Astrocyte (in vitro differentiated cells and primary cell): Measurements from ENCODE around the gene PIP4K2A. TPM values are rescaled to one million over a fixed set of nuclear protein-coding genes. Genes with fewer than 3 reads are reported as not detected.

Experiments
- DNase-seq: peaks from one replicate; pipeline ENCODE4 v3.0.0-alpha.2; 2010; ENCODE audit warnings: low read depth
- FAIRE-seq: peaks from 2 replicates; lab custom pipeline; 2011; peaks lifted over from hg19 to GRCh38; lab: Jason Lieb, UNC
- H2AFZ ChIP-seq: 2 replicates; pipeline ENCODE4 v1.6.0; 2012; ENCODE audit warnings: low read depth, low read length, inconsistent platforms
- H3K27ac ChIP-seq: 2 replicates; pipeline ENCODE4 v1.5.1; 2011; ENCODE audit warnings: low read depth, low read length, inconsistent platforms
- H3K27me3 ChIP-seq: 2 replicates; pipeline ENCODE4 v1.6.0; 2011; ENCODE audit warnings: low read length, inconsistent platforms; ENCODE audit not compliant: insufficient read depth
- H3K36me3 ChIP-seq: 2 replicates; pipeline ENCODE4 v1.5.1; 2011; ENCODE audit warnings: low read length, inconsistent platforms; ENCODE audit not compliant: insufficient read depth
- H3K4me1 ChIP-seq: 2 replicates; pipeline ENCODE4 v1.5.1; 2011; ENCODE audit warnings: low read length, inconsistent platforms; ENCODE audit not compliant: insufficient read depth
- H3K4me2 ChIP-seq: 2 replicates; pipeline ENCODE4 v1.6.0; 2012; ENCODE audit warnings: low read length, inconsistent platforms
- H3K4me3 ChIP-seq: 2 replicates; pipeline ENCODE4 v1.5.1; 2011; ENCODE audit warnings: low read depth, mild to moderate bottlenecking, low read length, inconsistent platforms; ENCODE audit not compliant: insufficient read depth
- H3K79me2 ChIP-seq: 2 replicates; pipeline ENCODE4 v1.6.0; 2012; ENCODE audit warnings: mild to moderate bottlenecking, low read length, inconsistent platforms; ENCODE audit not compliant: insufficient read depth
- H3K9ac ChIP-seq: 2 replicates; pipeline ENCODE4 v1.6.0; 2012; ENCODE audit warnings: mild to moderate bottlenecking, low read length, inconsistent platforms
- H3K9me3 ChIP-seq: 2 replicates; pipeline ENCODE4 v1.5.1; 2012; ENCODE audit warnings: low read depth, mild to moderate bottlenecking, low read length, inconsistent platforms; ENCODE audit not compliant: insufficient read depth
- H4K20me1 ChIP-seq: 2 replicates; pipeline ENCODE4 v1.6.0; 2012; ENCODE audit warnings: low read length, inconsistent platforms; ENCODE audit not compliant: insufficient read depth
- H3K27ac Mint-ChIP-seq: one replicate; pipeline ENCODE4 v1.8.0; 2021; ENCODE audit warnings: mild to moderate bottlenecking, mixed read lengths; ENCODE audit not compliant: unreplicated experiment
- H3K27me3 Mint-ChIP-seq: one replicate; pipeline ENCODE4 v1.8.0; 2021; ENCODE audit warnings: low read depth, mixed read lengths; ENCODE audit not compliant: unreplicated experiment
- H3K36me3 Mint-ChIP-seq: one replicate; pipeline ENCODE4 v1.8.0; 2021; ENCODE audit warnings: low read depth, mixed read lengths; ENCODE audit not compliant: unreplicated experiment
- H3K4me1 Mint-ChIP-seq: one replicate; pipeline ENCODE4 v1.8.0; 2021; ENCODE audit warnings: low read depth, mixed read lengths; ENCODE audit not compliant: unreplicated experiment
- H3K4me3 Mint-ChIP-seq: one replicate; pipeline ENCODE4 v1.8.0; 2021; ENCODE audit warnings: mild to moderate bottlenecking, moderate library complexity, mixed read lengths; ENCODE audit not compliant: unreplicated experiment
- H3K9me3 Mint-ChIP-seq: one replicate; pipeline ENCODE4 v1.8.0; 2021; ENCODE audit warnings: mild to moderate bottlenecking, mixed read lengths; ENCODE audit not compliant: unreplicated experiment
- EZH2 ChIP-seq: IDR thresholded peaks from 2 replicates; pipeline ENCODE4 v1.6.1; 2012; ENCODE audit warnings: mild to moderate bottlenecking, low read length, inconsistent platforms; ENCODE audit not compliant: insufficient read depth
- total RNA-seq: library from RNA; stranded (reverse); gene quantifications from 2 replicates; pipeline ENCODE4 v1.2.1, GENCODE V29; 2021
- TF ChIP-seq, protein P1 (sequence below): IDR thresholded peaks from 2 replicates; pipeline ENCODE4 v1.5.1; 2011; ENCODE audit warnings: low read depth, mild to moderate bottlenecking, inconsistent platforms, low read length, moderate library complexity; ENCODE audit not compliant: insufficient read depth

The PIP4K2A gene
- total RNA-seq, 1 donor from 2014 or later = 36.8 TPM

DNA sequence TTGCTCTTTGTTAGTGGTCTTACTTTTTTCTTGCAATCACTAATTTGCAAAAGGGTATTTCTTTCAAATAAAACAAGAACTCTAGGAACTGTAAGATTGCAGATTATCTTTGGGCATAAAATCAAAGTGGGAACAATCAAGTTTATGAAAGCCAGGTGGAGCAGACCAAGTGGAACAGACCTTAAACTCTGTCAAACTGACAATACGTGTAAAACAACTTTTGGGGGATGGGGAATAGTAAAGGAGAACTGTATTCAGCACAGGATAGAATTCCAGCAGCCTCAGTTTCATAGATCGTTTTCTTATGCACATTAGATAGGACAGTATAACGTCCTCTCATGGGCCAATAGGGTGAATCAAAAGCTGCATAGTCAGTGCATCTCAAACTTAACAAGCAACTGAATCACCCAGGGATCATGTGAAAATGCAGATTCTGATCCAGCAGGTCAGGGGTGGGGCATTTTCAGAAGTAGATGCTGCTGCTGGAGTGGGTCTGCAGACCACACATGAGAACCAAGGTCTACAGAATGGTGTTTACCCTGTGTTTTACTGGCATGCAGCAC lies 120.7 kb downstream of the PIP4K2A start:
- Histone ChIP-seq H3K9ac (no peak overlapping the region), H3K27ac (no peak overlapping the region), H3K27me3 (no peaks in the 10 kb centered on the region), H2AFZ (no peak overlapping the region), H4K20me1 (no peaks in the 10 kb centered on the region), H3K4me1 (peaks cover 21% of the 10 kb centered on the region), H3K79me2 (peaks cover 7% of the 10 kb centered on the region), H3K4me2 (no peak overlapping the region), H3K36me3 (no peaks in the 10 kb centered on the region), H3K9me3 (no peaks in the 10 kb centered on the region), H3K4me3 (no peak overlapping the region)
- Mint-ChIP-seq H3K27ac (no peak overlapping the region), H3K27me3 (no peaks in the 10 kb centered on the region), H3K4me3 (no peak overlapping the region), H3K9me3 (no peaks in the 10 kb centered on the region), H3K36me3 (peaks cover 10% of the 10 kb centered on the region), H3K4me1 (peaks cover 21% of the 10 kb centered on the region)
- TF ChIP-seq, protein P1, sequence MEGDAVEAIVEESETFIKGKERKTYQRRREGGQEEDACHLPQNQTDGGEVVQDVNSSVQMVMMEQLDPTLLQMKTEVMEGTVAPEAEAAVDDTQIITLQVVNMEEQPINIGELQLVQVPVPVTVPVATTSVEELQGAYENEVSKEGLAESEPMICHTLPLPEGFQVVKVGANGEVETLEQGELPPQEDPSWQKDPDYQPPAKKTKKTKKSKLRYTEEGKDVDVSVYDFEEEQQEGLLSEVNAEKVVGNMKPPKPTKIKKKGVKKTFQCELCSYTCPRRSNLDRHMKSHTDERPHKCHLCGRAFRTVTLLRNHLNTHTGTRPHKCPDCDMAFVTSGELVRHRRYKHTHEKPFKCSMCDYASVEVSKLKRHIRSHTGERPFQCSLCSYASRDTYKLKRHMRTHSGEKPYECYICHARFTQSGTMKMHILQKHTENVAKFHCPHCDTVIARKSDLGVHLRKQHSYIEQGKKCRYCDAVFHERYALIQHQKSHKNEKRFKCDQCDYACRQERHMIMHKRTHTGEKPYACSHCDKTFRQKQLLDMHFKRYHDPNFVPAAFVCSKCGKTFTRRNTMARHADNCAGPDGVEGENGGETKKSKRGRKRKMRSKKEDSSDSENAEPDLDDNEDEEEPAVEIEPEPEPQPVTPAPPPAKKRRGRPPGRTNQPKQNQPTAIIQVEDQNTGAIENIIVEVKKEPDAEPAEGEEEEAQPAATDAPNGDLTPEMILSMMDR = no peak
- TF ChIP-seq EZH2 = no peak
- no peak for DNase-seq
- FAIRE-seq = no peak

DNA sequence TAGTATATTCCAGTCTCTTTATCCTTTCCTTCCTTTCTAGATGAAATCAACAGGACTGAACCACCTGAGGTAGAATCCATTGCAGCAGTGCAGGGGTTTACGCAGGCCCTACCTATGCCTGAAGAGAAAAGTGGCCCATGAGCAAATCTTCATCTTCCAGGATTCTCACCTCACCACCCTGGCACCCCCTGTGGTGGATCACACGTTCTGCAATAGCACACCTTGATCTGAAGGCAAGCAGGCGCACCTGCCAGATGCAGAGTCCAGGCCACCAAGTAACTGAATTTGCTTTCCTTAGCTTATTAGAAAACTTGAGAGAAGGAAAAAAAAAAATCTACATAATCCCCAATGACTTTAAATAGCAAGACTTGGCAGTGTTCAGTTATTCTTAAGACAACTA lies 121.4 kb downstream of the PIP4K2A start:
- peaks cover 15% of the 10 kb centered on the region for H3K4me1 Mint-ChIP-seq
- no peak overlapping the region for H3K27ac Mint-ChIP-seq
- H3K4me3 ChIP-seq = no peak overlapping the region
- TF ChIP-seq, protein P1 = no peak
- TF ChIP-seq EZH2 = no peak
- peaks cover 2% of the 10 kb centered on the region for H3K36me3 ChIP-seq
- H3K27me3 Mint-ChIP-seq = no peaks in the 10 kb centered on the region
- H3K27ac ChIP-seq = no peak overlapping the region
- no peak overlapping the region for H3K4me3 Mint-ChIP-seq
- no peaks in the 10 kb centered on the region for H3K27me3 ChIP-seq
- H3K4me1 ChIP-seq = peaks cover 14% of the 10 kb centered on the region
- no peaks in the 10 kb centered on the region for H3K9me3 ChIP-seq
- no peak overlapping the region for H3K4me2 ChIP-seq
- no peak overlapping the region for H3K9ac ChIP-seq
- peaks cover 10% of the 10 kb centered on the region for H3K36me3 Mint-ChIP-seq
- H3K9me3 Mint-ChIP-seq = no peaks in the 10 kb centered on the region
- peaks cover 4% of the 10 kb centered on the region for H3K79me2 ChIP-seq
- H4K20me1 ChIP-seq = no peaks in the 10 kb centered on the region
- no peak overlapping the region for H2AFZ ChIP-seq
- DNase-seq = no peak
- no peak for FAIRE-seq

DNA sequence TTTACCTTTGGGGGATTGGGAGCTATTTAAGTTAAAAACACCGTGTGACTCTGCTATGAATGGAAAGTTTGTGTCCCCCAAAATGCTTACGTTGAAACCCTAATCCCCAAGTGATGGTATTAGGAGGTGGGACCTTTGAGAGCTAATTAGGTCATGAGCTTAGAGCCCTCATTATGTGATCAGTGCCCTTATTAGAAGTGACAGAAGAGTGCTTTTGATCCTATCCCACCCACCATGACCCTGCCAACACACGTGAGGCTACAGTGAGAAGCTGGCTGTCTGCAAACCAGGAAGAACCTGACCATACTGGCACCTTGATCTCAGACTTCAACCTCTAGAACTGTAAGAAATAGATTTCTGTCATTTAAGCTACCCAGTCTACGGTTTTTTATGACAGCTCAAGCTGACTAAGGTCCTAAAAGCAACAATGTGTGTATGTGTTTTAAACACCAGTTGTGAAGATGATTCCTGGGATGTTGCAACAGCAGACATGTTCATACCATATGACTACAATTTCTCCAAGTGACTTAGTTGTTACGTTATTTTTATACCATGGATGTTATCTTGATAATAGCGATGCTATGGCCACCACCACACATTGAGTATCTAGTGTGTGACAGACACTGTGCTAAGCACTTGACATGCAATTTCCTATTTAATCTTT lies 124.4 kb downstream of the PIP4K2A start:
- no peaks in the 10 kb centered on the region for H3K9me3 Mint-ChIP-seq
- FAIRE-seq (no peak), DNase-seq (no peak)
- H3K79me2 ChIP-seq = no peaks in the 10 kb centered on the region
- H3K27ac ChIP-seq = no peak overlapping the region
- H3K27ac Mint-ChIP-seq = no peak overlapping the region
- H3K9ac ChIP-seq = no peak overlapping the region
- no peak overlapping the region for H3K4me3 ChIP-seq
- H4K20me1 ChIP-seq = no peaks in the 10 kb centered on the region
- no peaks in the 10 kb centered on the region for H3K27me3 ChIP-seq
- no peak overlapping the region for H3K4me3 Mint-ChIP-seq
- no peaks in the 10 kb centered on the region for H3K9me3 ChIP-seq
- H2AFZ ChIP-seq = no peak overlapping the region
- no peaks in the 10 kb centered on the region for H3K4me1 Mint-ChIP-seq
- H3K4me2 ChIP-seq = no peak overlapping the region
- TF ChIP-seq, protein P1 = no peak
- no peak for TF ChIP-seq EZH2
- peaks cover 10% of the 10 kb centered on the region for H3K36me3 Mint-ChIP-seq
- H3K27me3 Mint-ChIP-seq = no peaks in the 10 kb centered on the region
- H3K36me3 ChIP-seq = peaks cover 2% of the 10 kb centered on the region
- no peaks in the 10 kb centered on the region for H3K4me1 ChIP-seq
